GM12872 (cell line): ENCODE results near the gene KCNQ1.

Source experiments
- CTCF ChIP-seq: IDR thresholded peaks from 3 replicates; pipeline ENCODE4 v1.5.1; 2011; ENCODE audit warnings: low read depth, mild to moderate bottlenecking, low read length, moderate library complexity; ENCODE audit not compliant: insufficient read depth

KCNQ1 gene

DNA sequence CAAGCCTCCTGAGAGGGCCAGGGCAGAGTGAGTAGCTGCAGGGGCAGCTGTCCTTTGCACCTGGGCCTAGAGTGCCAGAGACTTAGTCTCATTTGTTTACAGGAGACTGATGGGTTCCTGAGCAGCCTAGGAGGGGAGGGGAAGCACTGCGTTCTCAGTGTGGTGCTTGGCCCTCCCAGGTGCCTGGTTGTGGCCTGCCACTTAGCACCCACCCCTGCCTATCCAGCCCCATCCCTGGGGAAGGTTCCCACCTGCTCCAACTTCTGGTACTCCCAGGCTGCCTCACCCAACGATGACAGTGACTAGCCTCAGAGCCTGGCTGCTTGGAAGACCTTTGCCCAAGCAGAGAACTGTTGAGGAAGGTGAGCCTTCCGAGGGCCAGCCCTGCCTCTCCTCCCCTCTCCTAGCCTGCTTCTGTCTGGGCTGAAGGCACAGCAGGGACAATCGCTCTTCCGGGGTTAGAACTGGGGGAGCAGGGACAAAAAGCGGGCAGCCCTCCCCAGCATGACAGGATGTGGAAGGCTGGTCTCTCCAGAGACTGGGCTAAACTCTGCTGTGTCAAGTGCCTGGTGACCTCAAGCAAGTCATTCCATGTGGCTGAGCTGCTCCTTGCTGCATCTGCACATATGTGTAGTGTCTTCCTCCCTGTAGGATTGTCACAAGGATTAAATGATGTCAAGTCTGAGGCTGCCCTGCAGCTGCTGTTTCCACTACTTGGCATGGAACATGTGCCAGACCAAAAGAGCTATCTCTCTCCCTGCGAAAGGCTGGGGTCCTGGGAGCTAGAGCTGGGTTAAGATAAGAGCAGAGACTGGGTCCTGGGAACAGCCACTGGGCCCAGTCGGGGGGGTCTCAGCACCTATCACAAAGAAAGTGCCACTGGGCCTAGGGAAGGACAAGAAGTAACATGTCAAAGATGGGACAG, 245.1 kb downstream of the KCNQ1 start:
- no peak for TF ChIP-seq CTCF

DNA sequence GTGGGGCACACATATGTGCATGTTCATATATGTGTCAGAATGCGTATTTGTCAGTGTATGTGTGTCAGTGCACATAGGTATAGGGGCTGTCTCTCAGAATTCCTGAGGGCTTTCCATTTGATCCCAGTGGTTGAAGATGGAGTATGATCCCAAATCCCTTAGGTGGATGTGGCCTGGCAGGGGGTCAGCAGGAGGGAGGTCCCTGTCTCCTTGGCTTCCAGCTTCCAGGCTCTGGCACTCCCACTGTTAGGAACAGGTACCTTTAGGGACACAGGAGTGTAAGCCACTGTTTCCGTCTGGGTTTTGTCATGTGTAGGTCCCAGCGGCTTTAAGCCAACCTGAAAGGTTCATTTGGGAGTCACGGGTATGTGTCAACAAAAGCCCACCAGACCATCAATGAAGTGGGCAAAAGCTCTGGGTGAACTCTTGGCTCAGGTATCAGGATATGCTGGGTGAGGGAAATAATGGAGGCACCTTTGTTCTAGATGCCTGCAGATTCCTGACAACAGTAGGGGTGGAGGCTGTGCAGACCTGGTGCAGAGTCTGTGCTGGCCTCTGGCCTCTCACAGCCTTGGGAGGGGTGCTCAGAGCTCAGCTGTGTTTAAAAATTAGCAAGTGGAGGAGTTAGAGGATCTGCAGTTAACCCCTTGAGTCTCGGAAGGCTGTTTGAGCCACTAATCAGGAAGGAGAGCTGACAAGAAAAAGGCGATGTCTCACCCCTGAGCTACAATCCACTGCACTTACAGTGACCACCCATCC, 246.0 kb downstream of the KCNQ1 start:
- no peak for TF ChIP-seq CTCF

DNA sequence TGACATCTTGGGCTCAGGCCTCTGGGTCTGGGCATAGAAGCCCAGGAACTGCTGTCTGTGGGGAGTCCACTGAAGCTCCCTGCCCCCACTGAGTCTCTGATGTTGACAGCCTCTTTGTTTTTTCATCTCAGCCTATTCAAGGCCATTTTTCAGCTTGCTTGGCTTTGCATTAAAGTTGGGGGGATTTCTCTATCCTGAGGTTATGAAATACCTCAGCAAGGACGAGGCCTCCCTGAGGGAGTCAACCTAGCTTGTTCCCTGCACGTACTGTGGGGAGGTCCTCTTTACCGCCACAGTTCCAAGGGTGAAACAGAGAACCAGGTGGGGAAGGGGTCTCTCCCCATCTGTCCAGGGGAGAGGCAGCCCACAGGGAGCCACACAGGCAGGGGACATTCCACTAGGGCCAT, 246.6 kb downstream of the KCNQ1 start:
- TF ChIP-seq CTCF, result no peak

DNA sequence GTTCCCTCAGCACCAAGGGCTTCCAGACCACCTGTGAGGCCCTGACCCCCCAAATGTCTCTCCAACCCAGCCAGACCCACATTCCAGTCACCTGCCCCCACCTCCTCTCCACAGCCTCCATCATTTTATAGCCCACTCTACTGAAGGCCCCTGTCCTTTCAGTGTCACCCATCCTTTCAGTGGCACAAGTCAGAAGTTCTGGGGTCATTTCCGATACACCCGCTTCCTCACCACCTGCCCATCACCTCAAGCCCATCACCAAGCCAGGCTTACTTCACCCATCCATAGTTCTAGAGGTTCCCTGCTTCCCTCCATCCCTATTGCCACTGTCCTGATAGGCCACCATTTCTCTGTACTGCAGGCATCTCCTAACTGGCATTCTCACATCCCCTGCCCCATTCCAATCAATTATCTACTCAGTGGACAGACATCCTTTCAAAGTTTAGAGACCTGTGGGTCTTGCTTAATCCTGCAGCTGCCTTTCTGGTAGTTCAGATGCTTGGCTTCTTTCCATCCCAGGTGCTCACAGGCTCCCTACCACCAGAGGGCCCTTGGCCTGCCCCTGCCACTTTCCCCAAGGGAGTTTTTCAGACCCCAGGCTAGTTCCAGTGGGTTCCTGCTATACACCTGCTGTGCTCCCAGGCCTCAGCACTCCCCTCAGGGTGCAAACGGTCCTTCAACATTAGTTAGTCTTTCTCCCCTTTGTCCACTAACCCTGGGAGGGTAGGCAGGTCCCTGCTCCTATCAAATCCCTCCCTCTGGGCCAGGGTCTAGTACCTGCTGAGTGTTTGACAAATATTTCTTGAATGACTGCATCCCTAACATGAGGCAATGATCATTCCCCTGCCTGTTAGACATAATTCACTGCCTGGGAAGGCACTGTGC, 247.4 kb downstream of the KCNQ1 start:
- TF ChIP-seq CTCF, result peak; percentile 61

DNA sequence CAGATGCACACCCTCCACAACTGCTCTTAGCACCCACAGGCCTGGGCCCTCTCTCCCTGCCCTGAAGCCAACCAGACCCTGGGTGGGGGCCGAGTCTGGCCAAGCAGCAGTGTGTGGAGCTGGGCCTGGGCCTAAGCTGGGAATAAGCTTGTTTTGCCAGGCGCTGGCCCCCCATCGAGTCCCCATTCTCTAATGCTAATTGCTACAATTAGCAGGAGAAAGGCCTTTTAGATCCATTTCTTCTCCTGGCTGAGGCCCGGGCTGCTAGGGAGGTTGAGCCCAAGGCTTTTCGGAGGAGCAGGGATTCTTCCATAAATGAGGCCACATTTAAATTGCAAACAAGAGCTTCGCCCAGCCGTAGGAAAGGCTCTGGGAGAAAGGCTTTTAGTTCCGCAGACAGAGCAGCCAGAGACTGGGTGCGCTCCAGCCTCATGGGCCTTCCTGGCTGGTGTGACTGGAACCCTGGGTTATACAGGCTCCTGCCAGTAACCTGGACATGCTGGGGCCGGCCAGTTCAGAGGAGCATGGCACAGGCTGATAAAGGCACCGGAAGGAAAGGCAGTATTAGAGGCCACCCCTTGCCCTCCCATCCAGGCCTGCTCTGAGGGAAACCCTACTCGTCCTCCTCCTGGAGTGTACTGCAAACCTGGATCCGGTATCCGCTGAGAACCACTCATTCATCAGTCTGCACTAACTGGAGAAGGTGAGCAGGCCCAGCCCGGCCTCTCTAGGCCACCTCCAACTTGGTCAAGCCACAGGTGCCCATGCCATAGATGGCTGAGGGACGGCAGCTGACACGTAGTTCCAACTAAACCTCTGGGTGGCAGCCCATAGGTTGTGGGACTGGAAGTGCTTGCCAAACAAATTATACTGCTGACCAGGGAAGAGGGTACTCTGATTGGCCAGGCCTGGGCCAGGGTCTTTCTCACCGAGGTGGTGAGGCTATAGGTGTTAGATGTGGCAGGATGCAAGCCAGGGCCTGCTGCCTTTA, 248.8 kb downstream of the KCNQ1 start:
- 0 out of 3 replicates have a peak, but pooled peaks have one; percentile 11 for TF ChIP-seq CTCF

GRCh38 chr11:2694495-2694894, 249.7 kb downstream of the KCNQ1 start:
- no peak for TF ChIP-seq CTCF
